GM21529 (cell line): Measurements from ENCODE around the gene FOXK1.
"Not testable (repeated sequence)": the region's sequence is repeated elsewhere in the genome, so short reads cannot be mapped to it uniquely, and the experiment has no call there.

Source experiments
- ATAC-seq: cut with Tn5 transposase; IDR thresholded peaks from one replicate; pipeline ENCODE4 v1.9.1; 2021; ENCODE audit not compliant: unreplicated experiment

Gene FOXK1

DNA sequence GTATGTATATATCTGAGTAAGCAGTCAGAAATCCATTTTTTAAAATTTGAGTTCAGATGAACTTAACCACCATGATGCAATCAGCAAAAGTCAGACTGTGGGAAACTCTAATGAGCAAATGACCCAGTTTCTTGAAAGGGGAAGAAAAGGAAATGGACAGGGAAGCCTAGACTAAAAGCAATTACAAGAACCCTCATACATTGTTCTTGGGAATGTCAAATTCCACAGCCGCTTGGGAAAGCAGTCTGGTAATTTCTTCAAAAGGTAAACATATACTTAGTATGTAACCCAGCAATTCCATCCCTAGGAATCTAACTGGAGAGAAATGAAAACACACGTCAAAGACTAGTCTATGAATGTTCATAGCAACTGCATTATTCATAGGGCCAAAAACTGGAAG, 16.4 kb upstream of the FOXK1 start:
- no peak for ATAC-seq

- ATAC-seq = no peak
Measured at GRCh38 chr7:4667776-4668509, 14.2 kb upstream of the FOXK1 start.

DNA sequence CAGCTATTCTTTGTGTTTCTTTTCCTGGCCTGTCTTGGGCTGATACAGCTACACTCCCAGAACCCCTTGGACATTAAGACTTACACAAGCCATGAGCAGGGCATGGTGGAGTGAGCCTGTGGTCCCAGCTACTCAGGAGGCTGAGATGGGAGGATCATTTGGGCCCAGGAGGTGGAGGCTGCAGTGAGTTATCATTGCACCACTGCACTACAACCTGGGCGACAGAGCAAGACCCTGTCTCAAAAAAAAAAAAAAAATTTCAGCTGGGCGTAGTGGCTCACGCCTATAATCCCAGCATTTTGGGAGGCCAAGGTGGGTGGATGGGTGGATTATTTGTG, 13.6 kb upstream of the FOXK1 start:
- no peak for ATAC-seq

DNA sequence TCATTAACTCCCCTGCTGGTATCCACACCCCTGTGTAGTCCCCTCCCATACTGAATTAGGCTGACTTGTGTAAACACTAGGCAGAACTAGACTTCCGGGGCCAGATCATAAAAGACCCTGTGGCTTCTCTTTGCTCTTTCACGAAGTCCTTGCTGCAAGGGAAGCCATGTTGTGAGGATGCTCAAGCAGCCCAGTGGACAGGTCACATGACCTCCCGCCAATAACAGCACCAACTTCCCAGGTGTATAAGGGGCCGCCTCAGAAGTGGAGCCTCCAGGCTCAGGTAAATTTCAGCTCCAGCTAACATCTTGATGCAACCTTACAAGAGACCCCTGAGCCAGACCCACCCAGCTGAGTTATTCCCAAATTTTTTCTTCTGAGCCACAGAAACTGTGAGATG, 11.3 kb upstream of the FOXK1 start:
- no peak for ATAC-seq

DNA sequence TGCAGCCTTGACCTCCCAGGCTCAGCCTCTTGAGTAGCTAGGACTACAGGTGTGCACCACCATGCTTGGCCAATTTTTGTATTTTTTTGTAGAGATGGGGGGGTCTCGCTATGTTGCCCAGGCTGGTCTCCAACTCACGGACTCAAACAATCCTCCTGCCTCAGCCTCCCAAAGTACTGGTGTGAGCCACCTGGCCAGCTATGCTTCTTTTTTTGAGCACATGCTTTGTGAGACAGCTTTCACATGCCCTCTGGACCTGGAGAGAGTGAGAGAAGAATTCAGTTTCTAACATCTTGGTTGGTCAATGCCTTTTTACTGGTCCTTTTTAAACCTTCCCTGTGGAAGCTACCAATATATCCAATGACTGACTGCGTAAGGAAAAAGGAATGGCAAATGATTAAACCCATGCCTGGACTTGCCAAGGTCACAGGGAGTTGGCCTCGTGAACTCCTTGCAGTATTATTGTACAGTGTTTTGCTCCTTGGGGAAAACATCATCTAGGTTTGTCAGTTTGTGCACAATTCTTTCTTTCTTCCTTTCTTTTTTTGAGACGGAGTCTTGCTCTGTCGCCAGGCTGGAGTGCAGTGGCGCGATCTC, 6.2 kb upstream of the FOXK1 start:
- ATAC-seq = no peak

GRCh38 chr7:4677518-4677917, 4.6 kb upstream of the FOXK1 start:
- not testable (repeated sequence) for ATAC-seq

DNA sequence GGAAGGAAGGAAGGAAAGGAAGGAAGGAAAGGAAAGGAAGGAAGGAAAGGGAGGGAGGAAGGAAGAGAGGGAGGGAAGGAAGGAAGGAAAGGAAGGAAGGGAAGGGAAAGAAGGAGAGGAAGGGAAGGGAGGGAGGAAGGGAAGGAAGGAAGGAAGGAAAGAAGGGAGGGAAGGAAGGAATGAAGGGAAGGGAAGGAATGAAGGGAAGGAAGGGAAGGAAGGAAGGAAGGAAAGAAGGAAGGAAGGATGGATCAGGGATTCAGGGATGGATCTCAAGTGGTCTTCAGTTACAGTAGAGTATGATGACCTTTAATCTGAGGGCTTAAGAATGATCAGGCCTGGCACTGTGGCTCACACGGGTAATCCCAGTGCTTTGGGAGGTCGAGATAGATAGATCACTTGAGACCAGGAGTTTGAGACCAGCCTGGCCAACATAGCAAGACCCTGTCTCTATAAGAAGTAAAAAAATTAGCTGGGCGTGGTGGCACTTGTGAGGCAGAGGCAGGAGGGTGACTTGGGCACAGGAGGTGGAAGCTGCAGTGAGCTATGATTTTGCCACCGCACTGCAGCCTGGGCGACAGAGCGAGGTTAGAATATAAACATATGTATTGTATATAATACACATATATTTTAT, 760 bp upstream of the FOXK1 start:
- no peak for ATAC-seq

- ATAC-seq = peak; percentile 39
Measured at GRCh38 chr7:4682621-4683042, 537 bp downstream of the FOXK1 start.

GRCh38 chr7:4683043-4683883, 1.2 kb downstream of the FOXK1 start:
- no peak for ATAC-seq

- ATAC-seq = no peak
Measured at GRCh38 chr7:4683884-4684565, 1.9 kb downstream of the FOXK1 start.

- no peak for ATAC-seq
Measured at GRCh38 chr7:4684846-4685245, 2.8 kb downstream of the FOXK1 start.

DNA sequence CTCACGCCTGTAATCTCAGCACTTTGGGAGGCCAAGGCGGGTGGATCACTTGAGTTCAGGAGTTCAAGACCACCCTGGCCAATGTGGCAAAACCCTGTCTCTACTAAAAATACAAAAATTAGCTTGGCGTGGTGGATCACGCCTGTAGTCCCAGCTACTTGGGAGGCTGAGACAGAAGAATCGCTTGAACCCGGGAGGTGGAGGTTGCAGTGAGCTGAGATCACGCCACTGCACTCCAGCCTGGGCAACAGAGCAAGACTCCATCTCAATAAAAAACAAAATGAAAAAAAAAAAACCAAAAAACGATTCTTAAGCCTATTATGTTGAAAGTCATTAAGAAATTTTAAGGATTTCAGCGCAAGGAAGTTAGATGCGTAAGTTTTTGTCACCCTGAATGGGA, 3.6 kb downstream of the FOXK1 start:
- ATAC-seq = not testable (repeated sequence)

GRCh38 chr7:4687956-4688355, 5.9 kb downstream of the FOXK1 start:
- ATAC-seq = no peak

GRCh38 chr7:4689151-4689550, 7.1 kb downstream of the FOXK1 start:
- ATAC-seq = peak; percentile 30

GRCh38 chr7:4689668-4690067, 7.6 kb downstream of the FOXK1 start:
- peak; percentile 65 for ATAC-seq

GRCh38 chr7:4690953-4691856, 9.1 kb downstream of the FOXK1 start:
- no peak for ATAC-seq

DNA sequence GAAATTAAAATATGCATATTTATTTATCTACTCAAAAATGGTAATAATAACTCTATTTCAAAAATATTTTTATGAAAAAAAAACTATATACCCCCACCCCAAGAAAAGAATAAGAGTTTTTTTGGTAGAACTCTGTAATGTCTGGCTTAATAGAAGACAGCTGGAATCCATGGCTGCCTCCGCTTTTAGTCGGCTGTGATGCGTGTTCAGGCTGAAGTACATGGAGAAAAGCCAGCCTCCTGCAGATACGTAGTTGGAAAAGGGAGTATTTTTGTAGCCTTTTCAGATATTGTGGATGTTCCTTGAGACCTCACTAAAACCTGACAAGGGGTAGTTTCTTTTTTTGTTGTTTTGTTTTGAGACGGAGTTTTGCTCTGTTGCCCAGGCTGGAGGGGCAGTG, 10.0 kb downstream of the FOXK1 start:
- ATAC-seq = no peak

GRCh38 chr7:4692622-4693021, 10.5 kb downstream of the FOXK1 start:
- not testable (repeated sequence) for ATAC-seq

DNA sequence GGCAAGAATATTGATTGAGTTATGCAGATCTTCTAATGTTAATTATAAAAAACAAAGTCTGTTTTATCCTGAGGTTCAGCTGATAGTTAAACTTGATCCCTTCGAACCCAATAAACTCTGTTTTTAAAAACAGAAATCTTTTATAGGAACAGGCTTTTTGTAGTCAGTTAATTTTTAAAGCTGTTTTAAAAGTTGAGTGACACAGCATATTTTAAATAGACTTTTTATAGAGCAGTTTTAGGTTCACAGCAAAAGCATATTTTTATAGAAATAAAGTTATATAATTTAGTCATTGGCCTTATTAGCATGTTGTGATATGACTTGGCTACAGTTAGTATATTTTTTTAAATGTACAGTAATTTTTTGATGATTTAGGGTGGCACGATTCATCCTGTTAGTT, 11.1 kb downstream of the FOXK1 start:
- no peak for ATAC-seq

DNA sequence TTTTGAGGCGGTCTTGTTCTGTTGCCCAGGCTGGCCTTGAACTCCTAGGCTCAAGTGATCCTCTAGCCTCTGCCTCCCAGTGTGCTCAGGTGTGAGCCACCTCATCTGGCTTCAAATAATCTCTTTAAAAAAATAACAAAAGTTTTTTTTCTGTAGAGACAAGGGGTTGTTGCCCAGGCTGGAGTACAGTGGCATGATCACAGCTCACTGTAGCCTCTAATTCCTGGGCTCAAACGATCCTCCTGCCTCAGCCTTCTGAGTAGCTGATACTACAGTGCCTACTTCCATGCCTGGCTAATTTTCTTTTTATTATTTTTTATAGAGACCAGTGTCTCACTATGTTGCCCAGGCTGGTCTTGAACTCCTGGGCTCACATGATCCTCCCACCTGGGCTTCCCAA, 11.7 kb downstream of the FOXK1 start:
- no peak for ATAC-seq
